ENCODE results near the gene HSPA4. TPM values are rescaled to one million over a fixed set of nuclear protein-coding genes. Genes with fewer than 3 reads are reported as not detected.

HSPA4 gene
- total RNA-seq, 4 donors from 2014 or later: 48.1 to 84.0 (median 72.3) TPM

GRCh38 chr5:133088064-133088463 lies 36.3 kb downstream of the HSPA4 start:
- Histone ChIP-seq H3K4me1 (no peaks in the 10 kb centered on the region), H3K36me3 (peaks cover 0 to 87% of the 10 kb centered on the region in 2 donors), H3K27ac (no peak overlapping the region), H3K4me3 (no peak overlapping the region), H3K9me3 (no peaks in the 10 kb centered on the region), H3K27me3 (no peaks in the 10 kb centered on the region)
- no peak for TF ChIP-seq EP300 (IDR thresholded peaks at IDR 0.05)
- TF ChIP-seq POLR2A (IDR thresholded peaks at IDR 0.05): no peak
- no peak for TF ChIP-seq CTCF (IDR thresholded peaks at IDR 0.05)
- TF ChIP-seq POLR2AphosphoS5 (IDR thresholded peaks at IDR 0.05): no peak
- no peak for ATAC-seq
- 97% methylated on average over 3 of the region's 3 CpGs for WGBS, 2 donors (ENCODE audit: low coverage in 1 of 2)

GRCh38 chr5:133091034-133091433 lies 39.2 kb downstream of the HSPA4 start:
- no peaks in the 10 kb centered on the region for H3K27me3 ChIP-seq
- ATAC-seq: no peak
- WGBS, 2 donors (ENCODE audit: low coverage in 1 of 2): 90 to 94% methylated on average over 3 of the region's 3 CpGs

GRCh38 chr5:133106343-133106742 lies 54.5 kb downstream of the HSPA4 start:
- Histone ChIP-seq H3K36me3 (peaks cover 0 to 45% of the 10 kb centered on the region in 2 donors), H3K27me3 (peaks cover 9% of the 10 kb centered on the region), H3K27ac (no peak overlapping the region), H3K9me3 (no peaks in the 10 kb centered on the region), H3K4me3 (no peak overlapping the region), H3K4me1 (peaks cover 0 to 11% (median 0%) of the 10 kb centered on the region in 3 donors)
- no peak for ATAC-seq
- WGBS, 2 donors (ENCODE audit: low coverage in 1 of 2): 40 to 61% methylated on average over 2 of the region's 3 CpGs
- TF ChIP-seq CTCF (IDR thresholded peaks at IDR 0.05) (no peak), EP300 (IDR thresholded peaks at IDR 0.05) (no peak), POLR2A (IDR thresholded peaks at IDR 0.05) (no peak), POLR2AphosphoS5 (IDR thresholded peaks at IDR 0.05) (no peak)

More at GRCh38 chr5:133091034-133091433, 39.2 kb downstream of the HSPA4 start:
- TF ChIP-seq CTCF (IDR thresholded peaks at IDR 0.05) (no peak), POLR2A (IDR thresholded peaks at IDR 0.05) (no peak), EP300 (IDR thresholded peaks at IDR 0.05) (no peak), POLR2AphosphoS5 (IDR thresholded peaks at IDR 0.05) (no peak)
- Histone ChIP-seq H3K4me1 (no peaks in the 10 kb centered on the region), H3K27ac (no peak overlapping the region), H3K36me3 (peaks cover 0 to 95% of the 10 kb centered on the region in 2 donors), H3K9me3 (no peaks in the 10 kb centered on the region), H3K4me3 (no peak overlapping the region)

GRCh38 chr5:133106761-133107572 lies 55.2 kb downstream of the HSPA4 start:
- Histone ChIP-seq H3K27me3 (peaks cover 9% of the 10 kb centered on the region), H3K36me3 (peaks cover 0 to 39% of the 10 kb centered on the region in 2 donors), H3K27ac (no peak overlapping the region), H3K4me1 (peaks cover 0 to 13% (median 0%) of the 10 kb centered on the region in 3 donors), H3K9me3 (no peaks in the 10 kb centered on the region), H3K4me3 (no peak overlapping the region)
- no peak for TF ChIP-seq EP300 (IDR thresholded peaks at IDR 0.05)
- TF ChIP-seq POLR2AphosphoS5 (IDR thresholded peaks at IDR 0.05): no peak
- no peak for TF ChIP-seq POLR2A (IDR thresholded peaks at IDR 0.05)
- TF ChIP-seq CTCF (IDR thresholded peaks at IDR 0.05): no peak
- WGBS, 2 donors (ENCODE audit: low coverage in 1 of 2): 70 to 92% methylated on average over 2 to 4 of the region's 8 CpGs
- ATAC-seq: no peak

- TF ChIP-seq CTCF (IDR thresholded peaks at IDR 0.05) (no peak), POLR2A (IDR thresholded peaks at IDR 0.05) (no peak), EP300 (IDR thresholded peaks at IDR 0.05) (no peak), POLR2AphosphoS5 (IDR thresholded peaks at IDR 0.05) (no peak)
- peaks cover 9% of the 10 kb centered on the region for H3K27me3 ChIP-seq
- WGBS, 2 donors (ENCODE audit: low coverage in 1 of 2): 49% methylated on average over 3 of the region's 13 CpGs; no CpG with 5 or more reads in 1 of the 2 donors
- ATAC-seq: no peak
- H3K36me3 ChIP-seq: peaks cover 0 to 23% of the 10 kb centered on the region in 2 donors
- H3K27ac ChIP-seq: no peak overlapping the region
- H3K4me3 ChIP-seq: no peak overlapping the region
- peaks cover 0 to 13% (median 0%) of the 10 kb centered on the region in 3 donors for H3K4me1 ChIP-seq
- H3K9me3 ChIP-seq: no peaks in the 10 kb centered on the region
These were observed 56.7 kb downstream of the HSPA4 start for GRCh38 chr5:133108481-133108921.
